ENCODE data around the gene SULT1B1.

The SULT1B1 gene

GRCh38 chr4:69697536-69698242, 62.7 kb downstream of the SULT1B1 start:
- no peak for DNase-seq (ENCODE audit: low spot score)

- peak; percentile 26 for DNase-seq (ENCODE audit: low spot score)
Measured at GRCh38 chr4:69689599-69689998, 70.8 kb downstream of the SULT1B1 start.

GRCh38 chr4:69684804-69685203, 75.6 kb downstream of the SULT1B1 start:
- no peak for DNase-seq (ENCODE audit: low spot score)

Measured in AG08395 (cell line).